ENCODE measurements around the gene IL6.

DNA sequence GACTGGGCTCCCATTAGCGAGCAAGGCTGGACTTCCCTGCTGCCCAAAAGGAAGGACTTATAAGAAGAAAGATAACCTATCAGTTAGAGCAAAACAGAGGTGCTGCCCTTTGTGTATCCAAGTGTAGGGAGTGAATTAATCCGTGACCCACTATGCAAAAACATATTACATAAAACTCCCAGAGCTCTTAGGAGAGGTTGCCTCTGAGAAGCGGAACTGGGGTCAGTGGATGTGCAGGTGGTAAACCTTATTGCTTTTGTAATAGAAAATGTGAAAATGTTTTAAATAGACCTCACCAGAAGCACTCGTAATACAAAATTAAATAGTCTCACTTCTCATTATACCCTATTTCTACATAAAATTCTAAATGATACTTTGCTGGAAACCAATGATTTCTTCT lies 17.1 kb upstream of the IL6 start:
- TF ChIP-seq GABPA (IDR thresholded peaks at IDR 0.05; ENCODE audit: low read depth): no peak
- TF ChIP-seq TAF1 (IDR thresholded peaks at IDR 0.05; ENCODE audit: borderline replicate concordance, low read depth, low read length): no peak
- TF ChIP-seq HDAC2 (IDR thresholded peaks at IDR 0.05): no peak
- no peak for TF ChIP-seq RCOR1 (conservative IDR thresholded peaks at IDR 0.05; ENCODE audit: low read depth, low read length)
- no peak for TF ChIP-seq CTCF (IDR thresholded peaks at IDR 0.05 in 2 of 3, conservative IDR thresholded peaks at IDR 0.05 in 1 of 3; ENCODE audit: control insufficient read depth in 2 of 3, extremely low read depth in 1 of 3, insufficient read depth in 1 of 3, low read depth in 3 of 3, low read length in 3 of 3)
- no peak for TF ChIP-seq JUND (IDR thresholded peaks at IDR 0.05; ENCODE audit: low read depth, low read length)
- TF ChIP-seq POLR2AphosphoS5 (IDR thresholded peaks at IDR 0.05; ENCODE audit: low read length): no peak
- TF ChIP-seq, protein P1, sequence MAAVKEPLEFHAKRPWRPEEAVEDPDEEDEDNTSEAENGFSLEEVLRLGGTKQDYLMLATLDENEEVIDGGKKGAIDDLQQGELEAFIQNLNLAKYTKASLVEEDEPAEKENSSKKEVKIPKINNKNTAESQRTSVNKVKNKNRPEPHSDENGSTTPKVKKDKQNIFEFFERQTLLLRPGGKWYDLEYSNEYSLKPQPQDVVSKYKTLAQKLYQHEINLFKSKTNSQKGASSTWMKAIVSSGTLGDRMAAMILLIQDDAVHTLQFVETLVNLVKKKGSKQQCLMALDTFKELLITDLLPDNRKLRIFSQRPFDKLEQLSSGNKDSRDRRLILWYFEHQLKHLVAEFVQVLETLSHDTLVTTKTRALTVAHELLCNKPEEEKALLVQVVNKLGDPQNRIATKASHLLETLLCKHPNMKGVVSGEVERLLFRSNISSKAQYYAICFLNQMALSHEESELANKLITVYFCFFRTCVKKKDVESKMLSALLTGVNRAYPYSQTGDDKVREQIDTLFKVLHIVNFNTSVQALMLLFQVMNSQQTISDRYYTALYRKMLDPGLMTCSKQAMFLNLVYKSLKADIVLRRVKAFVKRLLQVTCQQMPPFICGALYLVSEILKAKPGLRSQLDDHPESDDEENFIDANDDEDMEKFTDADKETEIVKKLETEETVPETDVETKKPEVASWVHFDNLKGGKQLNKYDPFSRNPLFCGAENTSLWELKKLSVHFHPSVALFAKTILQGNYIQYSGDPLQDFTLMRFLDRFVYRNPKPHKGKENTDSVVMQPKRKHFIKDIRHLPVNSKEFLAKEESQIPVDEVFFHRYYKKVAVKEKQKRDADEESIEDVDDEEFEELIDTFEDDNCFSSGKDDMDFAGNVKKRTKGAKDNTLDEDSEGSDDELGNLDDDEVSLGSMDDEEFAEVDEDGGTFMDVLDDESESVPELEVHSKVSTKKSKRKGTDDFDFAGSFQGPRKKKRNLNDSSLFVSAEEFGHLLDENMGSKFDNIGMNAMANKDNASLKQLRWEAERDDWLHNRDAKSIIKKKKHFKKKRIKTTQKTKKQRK (IDR thresholded peaks at IDR 0.05; ENCODE audit: low read depth, low read length): no peak
- TF ChIP-seq MXI1 (IDR thresholded peaks at IDR 0.05; ENCODE audit: low read depth, low read length): no peak
- no peak for TF ChIP-seq MAX (IDR thresholded peaks at IDR 0.05; ENCODE audit: low read depth, low read length)
- no peak for TF ChIP-seq POLR2A (IDR thresholded peaks at IDR 0.05; ENCODE audit: low read depth, low read length)
- no peak for TF ChIP-seq BMI1 (IDR thresholded peaks at IDR 0.05; ENCODE audit: borderline replicate concordance)
- TF ChIP-seq ZBTB33 (IDR thresholded peaks at IDR 0.05): no peak
- no peak for TF ChIP-seq STAT1 (conservative IDR thresholded peaks at IDR 0.05)
